ENCODE data around the gene HMGB1.

DNA sequence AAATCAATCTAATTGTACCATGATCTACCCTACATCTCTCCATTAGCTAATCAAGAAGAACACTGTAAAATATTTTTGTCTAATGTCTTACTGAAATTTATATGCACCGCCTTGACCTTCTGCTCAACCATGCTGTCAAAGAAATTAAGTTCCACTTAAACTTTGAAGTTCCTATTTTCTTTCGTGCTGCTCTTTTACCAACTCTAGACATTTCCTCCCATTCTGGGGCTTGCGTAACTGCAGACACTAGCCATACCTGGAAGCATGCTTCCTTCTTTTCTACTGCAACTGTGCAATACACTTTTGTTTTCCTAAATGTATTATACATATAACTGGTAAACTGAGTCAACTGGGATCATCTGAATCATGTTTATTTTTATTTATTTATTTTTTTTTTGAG lies 51.9 kb downstream of the HMGB1 start:
- TF ChIP-seq, protein P1, sequence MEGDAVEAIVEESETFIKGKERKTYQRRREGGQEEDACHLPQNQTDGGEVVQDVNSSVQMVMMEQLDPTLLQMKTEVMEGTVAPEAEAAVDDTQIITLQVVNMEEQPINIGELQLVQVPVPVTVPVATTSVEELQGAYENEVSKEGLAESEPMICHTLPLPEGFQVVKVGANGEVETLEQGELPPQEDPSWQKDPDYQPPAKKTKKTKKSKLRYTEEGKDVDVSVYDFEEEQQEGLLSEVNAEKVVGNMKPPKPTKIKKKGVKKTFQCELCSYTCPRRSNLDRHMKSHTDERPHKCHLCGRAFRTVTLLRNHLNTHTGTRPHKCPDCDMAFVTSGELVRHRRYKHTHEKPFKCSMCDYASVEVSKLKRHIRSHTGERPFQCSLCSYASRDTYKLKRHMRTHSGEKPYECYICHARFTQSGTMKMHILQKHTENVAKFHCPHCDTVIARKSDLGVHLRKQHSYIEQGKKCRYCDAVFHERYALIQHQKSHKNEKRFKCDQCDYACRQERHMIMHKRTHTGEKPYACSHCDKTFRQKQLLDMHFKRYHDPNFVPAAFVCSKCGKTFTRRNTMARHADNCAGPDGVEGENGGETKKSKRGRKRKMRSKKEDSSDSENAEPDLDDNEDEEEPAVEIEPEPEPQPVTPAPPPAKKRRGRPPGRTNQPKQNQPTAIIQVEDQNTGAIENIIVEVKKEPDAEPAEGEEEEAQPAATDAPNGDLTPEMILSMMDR (conservative IDR thresholded peaks at IDR 0.05; ENCODE audit: low read depth in 2 of 2) = no peak
- TF ChIP-seq EZH2phosphoT487 (IDR thresholded peaks at IDR 0.05; ENCODE audit: unreplicated experiment) (no peak), POLR2AphosphoS5 (IDR thresholded peaks at IDR 0.05; ENCODE audit: low read depth) (no peak), JUNB (IDR thresholded peaks at IDR 0.05; ENCODE audit: unreplicated experiment) (no peak), EZH2 (IDR thresholded peaks at IDR 0.05; ENCODE audit: low read depth, unreplicated experiment) (no peak), NANOG (IDR thresholded peaks at IDR 0.05; ENCODE audit: borderline replicate concordance) (no peak), ZNF331 (CRISPR knock-in tag; IDR thresholded peaks at IDR 0.05; ENCODE audit: low read depth) (no peak), STAT1 (IDR thresholded peaks at IDR 0.05; ENCODE audit: unreplicated experiment) (no peak), CREB1 (CRISPR knock-in tag; IDR thresholded peaks at IDR 0.05; ENCODE audit: low read depth) (no peak)
- TF ChIP-seq, protein P2, sequence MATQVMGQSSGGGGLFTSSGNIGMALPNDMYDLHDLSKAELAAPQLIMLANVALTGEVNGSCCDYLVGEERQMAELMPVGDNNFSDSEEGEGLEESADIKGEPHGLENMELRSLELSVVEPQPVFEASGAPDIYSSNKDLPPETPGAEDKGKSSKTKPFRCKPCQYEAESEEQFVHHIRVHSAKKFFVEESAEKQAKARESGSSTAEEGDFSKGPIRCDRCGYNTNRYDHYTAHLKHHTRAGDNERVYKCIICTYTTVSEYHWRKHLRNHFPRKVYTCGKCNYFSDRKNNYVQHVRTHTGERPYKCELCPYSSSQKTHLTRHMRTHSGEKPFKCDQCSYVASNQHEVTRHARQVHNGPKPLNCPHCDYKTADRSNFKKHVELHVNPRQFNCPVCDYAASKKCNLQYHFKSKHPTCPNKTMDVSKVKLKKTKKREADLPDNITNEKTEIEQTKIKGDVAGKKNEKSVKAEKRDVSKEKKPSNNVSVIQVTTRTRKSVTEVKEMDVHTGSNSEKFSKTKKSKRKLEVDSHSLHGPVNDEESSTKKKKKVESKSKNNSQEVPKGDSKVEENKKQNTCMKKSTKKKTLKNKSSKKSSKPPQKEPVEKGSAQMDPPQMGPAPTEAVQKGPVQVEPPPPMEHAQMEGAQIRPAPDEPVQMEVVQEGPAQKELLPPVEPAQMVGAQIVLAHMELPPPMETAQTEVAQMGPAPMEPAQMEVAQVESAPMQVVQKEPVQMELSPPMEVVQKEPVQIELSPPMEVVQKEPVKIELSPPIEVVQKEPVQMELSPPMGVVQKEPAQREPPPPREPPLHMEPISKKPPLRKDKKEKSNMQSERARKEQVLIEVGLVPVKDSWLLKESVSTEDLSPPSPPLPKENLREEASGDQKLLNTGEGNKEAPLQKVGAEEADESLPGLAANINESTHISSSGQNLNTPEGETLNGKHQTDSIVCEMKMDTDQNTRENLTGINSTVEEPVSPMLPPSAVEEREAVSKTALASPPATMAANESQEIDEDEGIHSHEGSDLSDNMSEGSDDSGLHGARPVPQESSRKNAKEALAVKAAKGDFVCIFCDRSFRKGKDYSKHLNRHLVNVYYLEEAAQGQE (IDR thresholded peaks at IDR 0.05; ENCODE audit: unreplicated experiment) = no peak
- TF ChIP-seq, protein P3, sequence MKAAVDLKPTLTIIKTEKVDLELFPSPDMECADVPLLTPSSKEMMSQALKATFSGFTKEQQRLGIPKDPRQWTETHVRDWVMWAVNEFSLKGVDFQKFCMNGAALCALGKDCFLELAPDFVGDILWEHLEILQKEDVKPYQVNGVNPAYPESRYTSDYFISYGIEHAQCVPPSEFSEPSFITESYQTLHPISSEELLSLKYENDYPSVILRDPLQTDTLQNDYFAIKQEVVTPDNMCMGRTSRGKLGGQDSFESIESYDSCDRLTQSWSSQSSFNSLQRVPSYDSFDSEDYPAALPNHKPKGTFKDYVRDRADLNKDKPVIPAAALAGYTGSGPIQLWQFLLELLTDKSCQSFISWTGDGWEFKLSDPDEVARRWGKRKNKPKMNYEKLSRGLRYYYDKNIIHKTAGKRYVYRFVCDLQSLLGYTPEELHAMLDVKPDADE (IDR thresholded peaks at IDR 0.05) = no peak
